ENCODE data around the gene CAMTA1.

CAMTA1 gene

DNA sequence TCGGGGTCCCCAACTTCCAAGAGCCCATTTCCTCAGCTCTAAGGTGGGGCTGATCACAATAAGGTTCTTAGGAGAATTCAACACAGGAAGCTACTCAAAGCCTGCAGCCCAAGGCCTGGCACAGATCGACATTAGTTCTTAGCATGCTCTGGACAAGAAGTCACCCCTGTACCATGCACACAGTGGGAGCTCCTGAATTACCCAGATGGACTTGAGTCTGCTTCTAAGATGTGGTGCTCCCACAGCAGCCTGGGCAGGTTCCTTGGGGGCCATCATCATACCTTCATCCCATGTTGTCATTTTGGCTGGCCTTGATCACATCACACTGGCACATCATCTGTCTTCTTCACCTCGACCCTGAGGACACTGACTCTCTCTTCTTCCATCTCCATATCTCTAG lies 832.6 kb downstream of the CAMTA1 start:
- Histone ChIP-seq H3K9me3 (ENCODE audit: control insufficient read depth, insufficient read depth, low read length) (no peaks in the 10 kb centered on the region), H3K36me3 (ENCODE audit: control insufficient read depth, insufficient read depth, low read length) (no peaks in the 10 kb centered on the region), H3K27ac (ENCODE audit: low read depth, low read length) (no peak overlapping the region), H3K27me3 (ENCODE audit: control insufficient read depth, insufficient read depth, low read length) (no peaks in the 10 kb centered on the region), H3K4me3 (ENCODE audit: low read depth, low read length) (no peak overlapping the region), H3K9ac (ENCODE audit: low read depth, low read length) (no peak overlapping the region), H3K4me1 (ENCODE audit: control insufficient read depth, insufficient read depth, low read length) (no peaks in the 10 kb centered on the region)

DNA sequence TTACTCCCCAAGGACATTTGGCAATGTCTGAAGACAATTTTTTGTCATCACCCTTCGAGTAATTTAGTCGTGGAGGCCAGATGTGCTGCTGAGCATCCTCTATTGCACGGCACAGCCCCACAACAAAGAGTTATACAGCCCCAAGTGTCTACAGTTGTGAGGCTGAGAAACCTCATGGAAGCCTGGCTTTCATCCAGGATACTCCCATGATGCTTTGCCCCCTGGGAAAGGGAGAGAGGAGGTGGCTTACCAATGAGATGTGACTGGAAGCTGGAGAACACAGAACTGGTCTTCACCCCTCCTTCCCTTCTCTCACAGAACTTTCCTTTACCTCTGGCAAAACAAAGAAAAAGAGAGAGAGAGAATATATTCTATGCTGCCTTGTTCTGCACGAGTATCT lies 834.9 kb downstream of the CAMTA1 start:
- H3K4me1 ChIP-seq (ENCODE audit: control insufficient read depth, insufficient read depth, low read length): no peaks in the 10 kb centered on the region
- no peaks in the 10 kb centered on the region for H3K9me3 ChIP-seq (ENCODE audit: control insufficient read depth, insufficient read depth, low read length)
- no peaks in the 10 kb centered on the region for H3K27me3 ChIP-seq (ENCODE audit: control insufficient read depth, insufficient read depth, low read length)
- no peak overlapping the region for H3K4me3 ChIP-seq (ENCODE audit: low read depth, low read length)
- H3K36me3 ChIP-seq (ENCODE audit: control insufficient read depth, insufficient read depth, low read length): no peaks in the 10 kb centered on the region
- no peak overlapping the region for H3K9ac ChIP-seq (ENCODE audit: low read depth, low read length)
- no peak overlapping the region for H3K27ac ChIP-seq (ENCODE audit: low read depth, low read length)

DNA sequence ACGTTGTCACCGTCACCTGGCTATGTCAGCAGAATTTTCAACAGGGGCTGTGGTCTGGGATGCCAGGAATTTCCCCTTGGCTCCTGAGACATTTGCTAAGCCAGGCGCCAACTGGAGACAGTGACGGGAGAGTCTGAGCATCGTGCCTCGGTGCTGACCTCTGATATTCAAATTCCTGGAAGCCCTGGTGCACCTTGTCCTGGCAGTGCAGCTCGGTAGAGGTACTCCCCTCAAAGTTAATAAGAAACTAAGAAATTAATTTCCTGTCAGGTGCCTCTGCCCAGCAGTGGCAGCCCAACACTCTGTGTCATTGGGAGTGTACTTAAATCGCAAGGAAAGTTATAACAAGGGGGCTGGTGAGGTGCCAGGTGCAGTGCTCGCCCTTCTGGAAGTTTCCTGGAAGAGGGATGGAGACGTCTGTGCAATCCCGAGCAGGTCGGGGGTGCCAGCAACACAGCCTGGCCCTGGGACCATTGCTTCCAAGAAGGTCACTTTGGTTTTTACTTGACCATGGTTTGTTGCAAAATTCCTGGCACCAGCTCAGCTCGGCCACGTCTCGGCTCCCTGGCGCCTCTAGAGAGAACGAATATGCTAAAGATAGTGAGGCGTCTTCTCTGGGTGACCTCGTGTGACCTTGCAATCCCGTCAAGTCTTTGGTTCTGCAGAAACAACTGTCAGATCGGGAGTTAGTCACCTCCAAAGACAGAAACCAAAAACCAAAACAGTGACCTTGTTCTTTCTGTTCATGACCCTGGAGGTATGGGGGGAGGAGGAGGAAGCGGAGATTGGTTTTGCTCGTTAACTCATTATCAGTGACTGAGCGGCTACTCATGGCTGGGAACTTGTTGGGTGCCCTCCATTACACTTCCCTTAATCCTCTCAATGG lies 836.3 kb downstream of the CAMTA1 start:
- Histone ChIP-seq H3K27me3 (ENCODE audit: control insufficient read depth, insufficient read depth, low read length) (no peaks in the 10 kb centered on the region), H3K36me3 (ENCODE audit: control insufficient read depth, insufficient read depth, low read length) (no peaks in the 10 kb centered on the region), H3K27ac (ENCODE audit: low read depth, low read length) (no peak overlapping the region), H3K9ac (ENCODE audit: low read depth, low read length) (no peak overlapping the region), H3K9me3 (ENCODE audit: control insufficient read depth, insufficient read depth, low read length) (no peaks in the 10 kb centered on the region), H3K4me3 (ENCODE audit: low read depth, low read length) (no peak overlapping the region), H3K4me1 (ENCODE audit: control insufficient read depth, insufficient read depth, low read length) (no peaks in the 10 kb centered on the region)

DNA sequence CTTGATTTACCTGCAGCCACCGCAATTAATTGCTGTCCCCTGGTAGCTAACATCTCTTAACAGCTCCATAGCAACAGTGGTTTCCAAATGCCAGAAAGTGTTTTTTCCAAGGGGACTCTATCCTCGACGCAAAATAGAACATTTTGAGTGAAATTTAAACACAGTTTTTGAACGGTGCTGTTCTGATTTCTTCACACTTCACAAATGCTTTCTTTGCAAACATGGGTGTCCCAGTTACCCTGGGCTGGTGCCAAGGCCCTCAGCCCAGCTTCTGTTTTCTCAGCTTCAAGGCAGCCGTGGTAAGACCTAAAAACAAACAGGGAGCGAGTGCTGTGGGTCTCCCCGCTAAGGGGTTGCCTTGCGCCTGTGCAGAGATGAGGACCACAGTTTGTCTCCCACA lies 838.6 kb downstream of the CAMTA1 start:
- no peak overlapping the region for H3K4me3 ChIP-seq (ENCODE audit: low read depth, low read length)
- H3K9ac ChIP-seq (ENCODE audit: low read depth, low read length): no peak overlapping the region

DNA sequence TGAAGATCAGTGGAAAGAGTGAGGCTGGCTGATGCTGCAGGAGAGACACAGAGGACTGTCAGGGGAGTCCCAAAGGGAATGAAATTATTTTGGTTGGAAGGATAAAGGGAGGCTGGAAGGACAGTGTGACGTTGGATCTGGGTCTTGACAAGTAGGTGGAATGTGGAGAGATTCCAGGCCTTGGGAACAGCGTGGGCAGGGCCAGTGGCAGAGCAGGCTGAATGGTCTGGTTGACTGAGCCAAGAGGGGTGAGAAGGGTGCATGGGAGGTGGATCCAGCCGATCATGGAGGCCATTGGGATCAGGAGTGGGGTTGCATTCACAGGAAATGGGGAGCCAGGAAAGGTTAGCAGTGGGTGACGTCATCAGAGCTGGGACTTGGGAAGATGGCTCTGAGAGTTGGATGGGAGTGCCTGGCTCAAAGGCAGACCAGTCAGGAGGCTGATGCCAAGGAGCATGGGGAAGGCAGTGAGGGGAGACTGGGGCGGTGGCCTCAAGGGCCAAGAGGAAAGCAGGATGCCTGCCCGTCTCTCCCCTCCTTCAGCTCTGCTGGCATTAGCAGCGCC lies 839.6 kb downstream of the CAMTA1 start:
- H3K36me3 ChIP-seq (ENCODE audit: control insufficient read depth, insufficient read depth, low read length): no peaks in the 10 kb centered on the region
- H3K4me3 ChIP-seq (ENCODE audit: low read depth, low read length): no peak overlapping the region
- H3K27ac ChIP-seq (ENCODE audit: low read depth, low read length): no peak overlapping the region
- no peaks in the 10 kb centered on the region for H3K9me3 ChIP-seq (ENCODE audit: control insufficient read depth, insufficient read depth, low read length)
- no peaks in the 10 kb centered on the region for H3K27me3 ChIP-seq (ENCODE audit: control insufficient read depth, insufficient read depth, low read length)
- H3K4me1 ChIP-seq (ENCODE audit: control insufficient read depth, insufficient read depth, low read length): no peaks in the 10 kb centered on the region
- H3K9ac ChIP-seq (ENCODE audit: low read depth, low read length): no peak overlapping the region

More for the DNA sequence above, 838.6 kb downstream of the CAMTA1 start:
- Histone ChIP-seq H3K9me3 (ENCODE audit: control insufficient read depth, insufficient read depth, low read length) (no peaks in the 10 kb centered on the region), H3K27ac (ENCODE audit: low read depth, low read length) (no peak overlapping the region), H3K27me3 (ENCODE audit: control insufficient read depth, insufficient read depth, low read length) (no peaks in the 10 kb centered on the region), H3K4me1 (ENCODE audit: control insufficient read depth, insufficient read depth, low read length) (no peaks in the 10 kb centered on the region), H3K36me3 (ENCODE audit: control insufficient read depth, insufficient read depth, low read length) (no peaks in the 10 kb centered on the region)

DNA sequence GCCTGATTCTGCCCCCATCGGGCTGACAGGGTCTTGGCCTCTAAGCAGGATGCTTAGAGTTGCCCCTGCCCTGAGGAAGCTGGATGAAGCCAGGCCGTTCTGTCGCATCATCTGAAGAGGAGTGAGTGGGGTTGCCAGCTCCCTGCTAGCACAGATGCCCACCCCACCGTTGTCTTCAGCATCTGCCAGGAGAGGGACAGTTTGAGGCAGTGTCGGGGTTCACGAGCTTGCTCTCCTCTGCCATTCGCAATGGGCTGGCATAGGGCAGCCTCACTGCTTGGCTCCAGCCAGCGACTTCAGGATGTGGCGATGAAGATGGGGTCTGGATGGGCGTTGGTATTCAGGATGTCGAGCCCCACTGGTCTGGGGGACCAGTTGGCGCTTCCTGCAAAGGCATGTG lies 840.1 kb downstream of the CAMTA1 start:
- Histone ChIP-seq H3K4me3 (ENCODE audit: low read depth, low read length) (no peak overlapping the region), H3K4me1 (ENCODE audit: control insufficient read depth, insufficient read depth, low read length) (no peaks in the 10 kb centered on the region), H3K9me3 (ENCODE audit: control insufficient read depth, insufficient read depth, low read length) (no peaks in the 10 kb centered on the region), H3K9ac (ENCODE audit: low read depth, low read length) (no peak overlapping the region), H3K27me3 (ENCODE audit: control insufficient read depth, insufficient read depth, low read length) (no peaks in the 10 kb centered on the region), H3K36me3 (ENCODE audit: control insufficient read depth, insufficient read depth, low read length) (no peaks in the 10 kb centered on the region), H3K27ac (ENCODE audit: low read depth, low read length) (no peak overlapping the region)

DNA sequence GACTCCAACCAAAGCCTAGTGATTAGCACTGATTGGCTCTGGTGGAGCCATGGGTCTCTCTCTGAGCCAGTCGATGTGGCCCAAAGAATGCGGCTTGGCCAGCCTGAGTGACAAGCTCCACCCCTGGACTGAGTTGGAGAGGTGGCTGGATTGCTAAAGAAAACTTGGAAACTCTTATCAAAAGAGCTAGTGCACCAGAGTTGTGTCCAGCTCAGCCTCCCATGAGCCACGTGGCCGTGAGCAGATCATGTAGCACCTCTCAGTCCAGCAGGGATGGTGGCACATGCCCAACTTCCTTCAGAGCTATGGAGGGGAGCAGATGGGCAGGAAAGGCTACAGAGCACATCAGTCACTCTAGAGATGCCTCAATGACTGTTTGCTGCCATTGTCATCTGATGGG lies 843.0 kb downstream of the CAMTA1 start:
- H3K4me1 ChIP-seq (ENCODE audit: control insufficient read depth, insufficient read depth, low read length): no peaks in the 10 kb centered on the region
- H3K4me3 ChIP-seq (ENCODE audit: low read depth, low read length): no peak overlapping the region
- H3K27ac ChIP-seq (ENCODE audit: low read depth, low read length): no peak overlapping the region
- no peaks in the 10 kb centered on the region for H3K9me3 ChIP-seq (ENCODE audit: control insufficient read depth, insufficient read depth, low read length)
- H3K27me3 ChIP-seq (ENCODE audit: control insufficient read depth, insufficient read depth, low read length): no peaks in the 10 kb centered on the region
- no peak overlapping the region for H3K9ac ChIP-seq (ENCODE audit: low read depth, low read length)
- no peaks in the 10 kb centered on the region for H3K36me3 ChIP-seq (ENCODE audit: control insufficient read depth, insufficient read depth, low read length)

DNA sequence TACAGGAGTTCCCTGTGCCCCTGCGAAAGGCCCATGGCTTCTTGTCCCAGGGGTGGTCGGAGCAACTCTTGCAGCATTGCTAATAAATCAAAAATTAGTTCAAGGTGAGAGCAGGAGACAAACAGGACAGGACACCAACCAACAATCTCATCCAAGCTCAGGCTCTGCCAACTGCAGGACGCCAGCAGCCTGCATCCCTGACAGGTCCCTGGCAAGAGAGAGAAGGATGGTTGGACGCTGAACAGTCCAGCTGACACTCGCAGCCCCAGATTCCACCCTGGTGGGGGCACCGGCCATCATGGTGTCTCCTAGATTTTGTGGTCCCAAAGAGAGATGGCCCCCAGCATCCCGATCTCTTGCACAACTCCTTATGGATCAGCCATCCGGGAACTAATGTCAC lies 843.8 kb downstream of the CAMTA1 start:
- Histone ChIP-seq H3K36me3 (ENCODE audit: control insufficient read depth, insufficient read depth, low read length) (no peaks in the 10 kb centered on the region), H3K4me1 (ENCODE audit: control insufficient read depth, insufficient read depth, low read length) (no peaks in the 10 kb centered on the region), H3K27ac (ENCODE audit: low read depth, low read length) (no peak overlapping the region), H3K27me3 (ENCODE audit: control insufficient read depth, insufficient read depth, low read length) (no peaks in the 10 kb centered on the region), H3K9me3 (ENCODE audit: control insufficient read depth, insufficient read depth, low read length) (no peaks in the 10 kb centered on the region), H3K9ac (ENCODE audit: low read depth, low read length) (no peak overlapping the region), H3K4me3 (ENCODE audit: low read depth, low read length) (no peak overlapping the region)

DNA sequence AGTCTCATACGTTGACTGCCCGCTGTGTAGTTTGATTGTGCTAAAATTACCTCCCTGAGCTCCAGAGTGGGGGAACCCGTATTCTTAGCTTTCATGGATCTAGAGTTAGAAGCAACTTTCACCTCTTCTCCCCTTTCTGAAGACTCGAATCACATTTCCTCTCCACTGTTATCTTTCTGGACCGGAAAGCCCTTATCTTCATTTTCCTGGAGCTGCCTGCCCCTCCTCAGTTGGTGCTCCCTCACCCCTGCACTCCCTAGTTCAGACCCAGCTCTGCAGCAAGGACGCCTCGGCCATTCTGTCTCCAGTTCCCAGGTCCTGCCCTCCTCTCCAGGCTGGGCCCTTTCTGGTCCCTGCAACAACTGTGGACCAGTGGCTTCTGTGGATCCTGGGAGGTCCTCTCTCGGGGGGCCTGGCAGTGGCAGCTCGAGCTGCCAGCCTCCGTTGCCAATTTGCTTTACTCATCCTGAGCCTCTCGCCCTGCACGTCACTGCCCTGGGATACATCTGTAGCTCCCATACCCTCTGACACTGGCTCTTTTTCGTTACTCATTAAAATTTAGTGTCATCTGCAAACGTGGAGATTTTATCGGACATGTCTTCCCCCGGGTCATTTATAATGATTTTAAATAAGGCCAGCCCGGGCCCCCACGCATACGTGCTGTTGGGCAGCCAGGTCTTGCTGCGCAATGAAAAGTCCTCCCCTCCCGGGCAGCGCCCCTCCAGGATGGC lies 844.4 kb downstream of the CAMTA1 start:
- no peak overlapping the region for H3K9ac ChIP-seq (ENCODE audit: low read depth, low read length)
- H3K27me3 ChIP-seq (ENCODE audit: control insufficient read depth, insufficient read depth, low read length): no peaks in the 10 kb centered on the region
- H3K9me3 ChIP-seq (ENCODE audit: control insufficient read depth, insufficient read depth, low read length): no peaks in the 10 kb centered on the region
- H3K4me3 ChIP-seq (ENCODE audit: low read depth, low read length): no peak overlapping the region
- no peaks in the 10 kb centered on the region for H3K4me1 ChIP-seq (ENCODE audit: control insufficient read depth, insufficient read depth, low read length)
- no peaks in the 10 kb centered on the region for H3K36me3 ChIP-seq (ENCODE audit: control insufficient read depth, insufficient read depth, low read length)
- H3K27ac ChIP-seq (ENCODE audit: low read depth, low read length): no peak overlapping the region

DNA sequence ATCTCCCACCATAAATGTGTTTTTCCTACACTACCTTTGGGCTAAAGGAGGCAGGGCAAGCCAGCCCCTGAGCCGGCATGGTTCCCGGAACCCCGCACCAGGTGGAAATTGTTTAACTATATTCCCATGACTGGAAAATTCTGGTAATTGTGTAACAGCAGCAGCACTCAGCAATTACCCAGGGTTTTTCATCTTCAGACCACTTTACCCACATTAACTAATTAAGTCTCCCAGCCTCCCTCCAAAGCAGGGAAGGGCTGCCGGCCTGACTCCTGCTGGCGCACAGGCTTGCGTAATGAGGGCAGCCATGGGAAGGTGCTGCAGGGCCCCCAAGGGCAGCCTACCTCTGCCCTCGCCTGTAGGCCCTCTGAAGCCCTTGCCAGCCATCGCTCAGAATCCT lies 845.1 kb downstream of the CAMTA1 start:
- H3K27me3 ChIP-seq (ENCODE audit: control insufficient read depth, insufficient read depth, low read length): no peaks in the 10 kb centered on the region
- H3K4me3 ChIP-seq (ENCODE audit: low read depth, low read length): no peak overlapping the region
- H3K4me1 ChIP-seq (ENCODE audit: control insufficient read depth, insufficient read depth, low read length): no peaks in the 10 kb centered on the region
- H3K27ac ChIP-seq (ENCODE audit: low read depth, low read length): no peak overlapping the region
- H3K36me3 ChIP-seq (ENCODE audit: control insufficient read depth, insufficient read depth, low read length): no peaks in the 10 kb centered on the region
- no peak overlapping the region for H3K9ac ChIP-seq (ENCODE audit: low read depth, low read length)
- no peaks in the 10 kb centered on the region for H3K9me3 ChIP-seq (ENCODE audit: control insufficient read depth, insufficient read depth, low read length)

DNA sequence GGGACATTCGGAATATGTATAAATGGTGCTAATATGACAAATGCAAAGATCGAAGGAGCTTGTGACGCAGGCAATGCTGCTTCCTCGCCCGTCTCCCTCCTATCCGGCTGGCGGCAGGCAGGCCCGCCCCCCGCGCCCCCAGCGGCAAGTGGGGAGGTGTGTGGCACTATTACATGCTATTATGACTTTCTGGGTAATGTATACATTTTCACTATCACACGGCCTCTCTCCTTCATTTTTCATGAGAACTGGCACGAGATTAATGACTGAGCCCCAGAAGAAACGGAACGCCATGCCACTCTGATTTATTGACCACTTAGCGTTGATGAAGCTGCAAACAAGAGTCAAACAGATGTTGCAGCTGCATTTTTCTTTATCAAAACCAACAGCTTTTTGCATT lies 846.9 kb downstream of the CAMTA1 start:
- Histone ChIP-seq H3K36me3 (ENCODE audit: control insufficient read depth, insufficient read depth, low read length) (no peaks in the 10 kb centered on the region), H3K27me3 (ENCODE audit: control insufficient read depth, insufficient read depth, low read length) (no peaks in the 10 kb centered on the region), H3K9me3 (ENCODE audit: control insufficient read depth, insufficient read depth, low read length) (no peaks in the 10 kb centered on the region), H3K27ac (ENCODE audit: low read depth, low read length) (no peak overlapping the region), H3K4me3 (ENCODE audit: low read depth, low read length) (no peak overlapping the region), H3K9ac (ENCODE audit: low read depth, low read length) (no peak overlapping the region), H3K4me1 (ENCODE audit: control insufficient read depth, insufficient read depth, low read length) (no peaks in the 10 kb centered on the region)

Data from HUES48 (cell line).